HepG2 (cell line): ENCODE results near the gene AHNAK. TPM values are rescaled to one million over a fixed set of nuclear protein-coding genes. Genes with fewer than 3 reads are reported as not detected.

Experiments
- ARID3A ChIP-seq: IDR thresholded peaks from 2 replicates; pipeline ENCODE4 v1.6.1; 2012; ENCODE audit warnings: low read depth, low read length, improper control_type of control experiment
- DMAP1 ChIP-seq: IDR thresholded peaks from 2 replicates; pipeline ENCODE4 v1.6.1; 2016
- FOXO1 ChIP-seq: sonication (generic); formaldehyde crosslinking; IDR thresholded peaks from 2 replicates; pipeline ENCODE4 v1.4.0; 2020; ENCODE audit warnings: missing genetic modification reagents
- GFI1 ChIP-seq: sonication (generic); formaldehyde crosslinking; IDR thresholded peaks from 2 replicates; pipeline ENCODE4 v1.5.0; 2020; ENCODE audit warnings: missing genetic modification reagents, mild to moderate bottlenecking, borderline replicate concordance
- HMG20A ChIP-seq: IDR thresholded peaks from 2 replicates; pipeline ENCODE4 v1.6.1; 2016; ENCODE audit warnings: borderline replicate concordance
- LCORL ChIP-seq, 2 experiments: fragments of 450-650 bp in 1 of 2; sonication (generic) in 1 of 2; formaldehyde crosslinking in 1 of 2; IDR thresholded peaks; 2 replicates each; pipeline versions ENCODE4 v1.5.0 to v1.6.1; 2017 to 2020; ENCODE audit warnings: antibody characterized with exemption in 1 of 2, missing genetic modification reagents in 1 of 2
- MTF2 ChIP-seq: sonication (generic); formaldehyde crosslinking; IDR thresholded peaks from 2 replicates; pipeline ENCODE4 v1.5.0; 2020; ENCODE audit warnings: missing genetic modification reagents, borderline replicate concordance
- NCOA2 ChIP-seq: sonication (generic); formaldehyde crosslinking; IDR thresholded peaks from 2 replicates; pipeline ENCODE4 v1.8.0; 2022; ENCODE audit warnings: inconsistent platforms
- NR2F6 ChIP-seq, 2 experiments: IDR thresholded peaks; 2 replicates each; pipeline ENCODE4 v1.6.1; 2016; ENCODE audit warnings: antibody characterized with exemption in 1 of 2, mild to moderate bottlenecking in 1 of 2
- PAXIP1 ChIP-seq: sonication (generic); formaldehyde crosslinking; conservative IDR thresholded peaks from 2 replicates; pipeline ENCODE4 v1.4.0; 2020; ENCODE audit warnings: mild to moderate bottlenecking, missing genetic modification reagents, moderate library complexity
- SALL1 ChIP-seq: sonication (generic); formaldehyde crosslinking; IDR thresholded peaks from 2 replicates; pipeline ENCODE4 v1.8.0; 2022; ENCODE audit warnings: mild to moderate bottlenecking, missing genetic modification reagents
- SOX13 ChIP-seq, 3 experiments: fragments of 450-650 bp in 1 of 3; sonication (generic) in 1 of 3; formaldehyde crosslinking in 1 of 3; IDR thresholded peaks in 2 of 3; conservative IDR thresholded peaks in 1 of 3; 2 replicates each; pipeline versions ENCODE4 v1.5.0 to v1.6.1; 2016 to 2020; ENCODE audit warnings: antibody characterized with exemption in 1 of 3, mild to moderate bottlenecking in 1 of 3, missing compliant biosample characterization in 1 of 3, missing genetic modification reagents in 1 of 3, moderate library complexity in 1 of 3
- SOX6 ChIP-seq, 2 experiments: fragments of 450-650 bp in 1 of 2; sonication (generic) in 1 of 2; formaldehyde crosslinking in 1 of 2; IDR thresholded peaks; 2 replicates each; pipeline versions ENCODE4 v1.4.0 to v1.6.1; 2017 to 2020; ENCODE audit warnings: antibody characterized with exemption in 1 of 2, mild to moderate bottlenecking in 1 of 2, missing genetic modification reagents in 1 of 2
- TCF7 ChIP-seq: sonication (generic); IDR thresholded peaks from 2 replicates; pipeline ENCODE4 v1.6.1; 2016; ENCODE audit warnings: antibody characterized with exemption, low read depth
- TEAD3 ChIP-seq: optimal IDR thresholded peaks from 2 replicates; pipeline ENCODE3; 2016; ENCODE audit warnings: borderline replicate concordance
- ZFX ChIP-seq: sonication (generic); formaldehyde crosslinking; IDR thresholded peaks from 2 replicates; pipeline ENCODE4 v1.4.0; 2020; ENCODE audit warnings: mild to moderate bottlenecking, low read depth, missing genetic modification reagents, moderate library complexity
- ZMYM2 ChIP-seq: sonication (generic); formaldehyde crosslinking; IDR thresholded peaks from 2 replicates; pipeline ENCODE4 v1.8.0; 2022; ENCODE audit warnings: mild to moderate bottlenecking, missing genetic modification reagents
- ZNF292 ChIP-seq: sonication (generic); formaldehyde crosslinking; IDR thresholded peaks from 2 replicates; pipeline ENCODE4 v1.8.1; 2022; ENCODE audit warnings: mild to moderate bottlenecking, low read depth, missing genetic modification reagents, borderline replicate concordance
- ZNF556 ChIP-seq: sonication (generic); formaldehyde crosslinking; IDR thresholded peaks from 2 replicates; pipeline ENCODE4 v1.4.0; 2020; ENCODE audit warnings: mild to moderate bottlenecking, missing genetic modification reagents, borderline replicate concordance
- ZNF839 ChIP-seq: sonication (generic); formaldehyde crosslinking; IDR thresholded peaks from 2 replicates; pipeline ENCODE4 v1.4.0; 2020; ENCODE audit warnings: missing genetic modification reagents, mild to moderate bottlenecking, borderline replicate concordance
- polyA plus RNA-seq, 8 experiments: library from polyadenylated mRNA; depleted of rRNA in 3 of 8; stranded (reverse) in 7 of 8; unstranded in 1 of 8; fragments of >200 nt; fragmentation: Illumina TruSeq in 4 of 8; extraction: Trizol in 4 of 8; gene quantifications; 2 replicates each; pipeline versions ENCODE4 v1.2.1 to v1.2.3, GENCODE V29; 2011 to 2016; ENCODE audit warnings: low read depth in 4 of 8, missing spikeins in 1 of 8, mixed read lengths in 1 of 8; ENCODE audit not compliant: insufficient read depth in 1 of 8
- total RNA-seq, 5 experiments: library from RNA; depleted of rRNA; stranded (reverse); fragments of >200 nt; fragmentation: Illumina TruSeq; extraction: Trizol; gene quantifications; 2 replicates each; pipeline ENCODE4 v1.2.3, GENCODE V29; 2016; ENCODE audit warnings: low read depth in 1 of 5
- TF ChIP-seq, protein P1 (sequence below): sonication (generic); formaldehyde crosslinking; IDR thresholded peaks from 2 replicates; pipeline ENCODE4 v1.4.0; 2020; ENCODE audit warnings: mild to moderate bottlenecking, missing genetic modification reagents
- TF ChIP-seq, protein P2 (sequence below): sonication (generic); formaldehyde crosslinking; IDR thresholded peaks from 2 replicates; pipeline ENCODE4 v1.4.0; 2020; ENCODE audit warnings: missing genetic modification reagents

AHNAK gene
- total and polyA plus RNA-seq, 2 of the 13 experiments (the other 11 are each of a cell fraction or from before 2014, with no cell fraction given) = 23.4 to 25.0 TPM

- TF ChIP-seq PAXIP1 (CRISPR knock-in tag) (peak; percentile 92), ARID3A (peak; percentile 59; the same call in 1 of the 2 replicates), LCORL (IDR thresholded peaks at IDR 0.05) (no peak), LCORL (CRISPR knock-in tag; IDR thresholded peaks at IDR 0.05) (no peak), GFI1 (CRISPR knock-in tag) (peak; percentile 47; the same call in 1 of the 2 replicates), NR2F6 (IDR thresholded peaks at IDR 0.05) (peak; percentile 53), NR2F6 (CRISPR knock-in tag; IDR thresholded peaks at IDR 0.05) (peak; percentile 57; the same call in 1 of the 2 replicates), ZNF292 (CRISPR knock-in tag) (peak; percentile 53; the same call in 1 of the 2 replicates), MTF2 (CRISPR knock-in tag) (no peak), SALL1 (CRISPR knock-in tag) (peak; percentile 94), ZFX (peak; percentile 52; the same call in 1 of the 2 replicates), ZMYM2 (CRISPR knock-in tag) (0 out of 2 replicates have a peak, but pooled peaks have one; percentile 26), FOXO1 (CRISPR knock-in tag) (peak; percentile 56; the same call in 1 of the 2 replicates), HMG20A (CRISPR knock-in tag) (peak; percentile 45; the same call in 1 of the 2 replicates), ZNF556 (CRISPR knock-in tag) (0 out of 2 replicates have a peak, but pooled peaks have one; percentile 32), DMAP1 (CRISPR knock-in tag) (0 out of 2 replicates have a peak, but pooled peaks have one; percentile 38), SOX13 (IDR thresholded peaks at IDR 0.05) (no peak), SOX13 (CRISPR knock-in tag; conservative IDR thresholded peaks at IDR 0.05 in 1 of 2, IDR thresholded peaks at IDR 0.05 in 1 of 2) (peak in 1 of 2 experiments; percentile 62; a peak in 2 of 4 replicates), TCF7 (peak; percentile 50; the same call in 1 of the 2 replicates), SOX6 (IDR thresholded peaks at IDR 0.05) (no peak), SOX6 (CRISPR knock-in tag; IDR thresholded peaks at IDR 0.05) (peak; percentile 87), TEAD3 (CRISPR knock-in tag) (peak; percentile 63), NCOA2 (peak; percentile 47; the same call in 1 of the 2 replicates), ZNF839 (CRISPR knock-in tag) (no peak)
- TF ChIP-seq, protein P1, sequence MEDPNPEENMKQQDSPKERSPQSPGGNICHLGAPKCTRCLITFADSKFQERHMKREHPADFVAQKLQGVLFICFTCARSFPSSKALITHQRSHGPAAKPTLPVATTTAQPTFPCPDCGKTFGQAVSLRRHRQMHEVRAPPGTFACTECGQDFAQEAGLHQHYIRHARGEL (CRISPR knock-in tag) = no peak
- TF ChIP-seq, protein P2, sequence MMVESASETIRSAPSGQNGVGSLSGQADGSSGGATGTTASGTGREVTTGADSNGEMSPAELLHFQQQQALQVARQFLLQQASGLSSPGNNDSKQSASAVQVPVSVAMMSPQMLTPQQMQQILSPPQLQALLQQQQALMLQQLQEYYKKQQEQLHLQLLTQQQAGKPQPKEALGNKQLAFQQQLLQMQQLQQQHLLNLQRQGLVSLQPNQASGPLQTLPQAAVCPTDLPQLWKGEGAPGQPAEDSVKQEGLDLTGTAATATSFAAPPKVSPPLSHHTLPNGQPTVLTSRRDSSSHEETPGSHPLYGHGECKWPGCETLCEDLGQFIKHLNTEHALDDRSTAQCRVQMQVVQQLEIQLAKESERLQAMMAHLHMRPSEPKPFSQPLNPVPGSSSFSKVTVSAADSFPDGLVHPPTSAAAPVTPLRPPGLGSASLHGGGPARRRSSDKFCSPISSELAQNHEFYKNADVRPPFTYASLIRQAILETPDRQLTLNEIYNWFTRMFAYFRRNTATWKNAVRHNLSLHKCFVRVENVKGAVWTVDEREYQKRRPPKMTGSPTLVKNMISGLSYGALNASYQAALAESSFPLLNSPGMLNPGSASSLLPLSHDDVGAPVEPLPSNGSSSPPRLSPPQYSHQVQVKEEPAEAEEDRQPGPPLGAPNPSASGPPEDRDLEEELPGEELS = peak; percentile 66
Measured at GRCh38 chr11:62438641-62439040, 108.0 kb downstream of the AHNAK start (continued).
